DMS 273 (cell line): ENCODE results near the gene GRK3.
"Not testable (repeated sequence)": the region's sequence is repeated elsewhere in the genome, so short reads cannot be mapped to it uniquely, and the experiment has no call there.

Experiments
- DNase-seq: peaks from one replicate; lab custom pipeline; 2025; ENCODE audit not compliant: unreplicated experiment; lab: John Stamatoyannopoulos, UW

Gene GRK3

DNA sequence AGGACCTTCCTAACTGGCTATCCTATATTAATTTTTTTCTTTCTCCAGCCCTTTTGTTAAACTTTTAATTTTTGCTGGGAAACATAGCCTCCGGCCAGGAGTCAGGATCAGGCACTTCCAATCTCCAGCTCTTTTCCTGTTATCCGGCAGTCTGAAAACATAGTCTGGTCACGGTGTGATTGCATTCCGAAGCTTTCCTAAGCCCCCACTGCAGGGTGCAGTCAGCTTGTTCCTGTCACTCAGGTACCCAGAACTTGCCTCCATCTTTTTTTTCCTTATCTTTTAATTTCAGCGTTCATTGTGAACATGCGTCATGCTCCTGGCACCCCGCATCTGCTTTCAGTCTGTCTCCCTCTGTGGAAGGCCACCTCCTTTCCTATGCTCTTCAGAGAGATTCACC lies 59.4 kb downstream of the GRK3 start:
- DNase-seq, result no peak

GRCh38 chr22:25624476-25624875 lies 60.0 kb downstream of the GRK3 start:
- no peak for DNase-seq

GRCh38 chr22:25625747-25626623 lies 61.5 kb downstream of the GRK3 start:
- DNase-seq, result not testable (repeated sequence)

GRCh38 chr22:25626624-25626990 lies 62.1 kb downstream of the GRK3 start:
- DNase-seq, result no peak

DNA sequence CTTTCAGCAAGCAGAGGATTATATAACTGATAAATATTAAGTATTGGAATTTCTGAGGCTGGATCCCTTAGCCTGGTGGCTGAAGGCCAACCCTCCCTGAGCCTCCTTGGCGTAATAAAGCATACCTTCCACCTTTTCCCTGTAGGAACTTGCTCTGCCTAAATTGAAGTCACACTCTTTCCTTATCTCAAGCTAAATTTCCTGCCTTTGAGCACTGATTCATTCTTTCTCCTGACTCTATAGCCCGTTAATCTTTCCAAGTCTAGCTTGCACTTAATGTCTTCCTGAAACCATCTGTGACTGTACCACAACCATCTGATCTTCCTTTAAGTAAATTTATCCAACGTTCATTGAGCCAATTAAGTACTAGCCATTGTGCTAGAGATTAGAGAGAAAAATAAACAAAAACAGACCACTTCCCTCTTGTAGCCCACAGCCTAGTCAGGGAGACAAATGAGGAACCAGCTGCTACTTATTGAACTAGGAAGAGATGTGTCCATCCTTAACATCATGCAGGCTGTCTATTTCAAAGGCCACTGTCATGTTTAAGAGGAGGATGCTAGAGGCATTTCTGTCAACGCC lies 62.9 kb downstream of the GRK3 start:
- peak; percentile 9 for DNase-seq

- no peak for DNase-seq
Measured at GRCh38 chr22:25628494-25628893, 64.0 kb downstream of the GRK3 start.

- no peak for DNase-seq
Measured at GRCh38 chr22:25629613-25630012, 65.1 kb downstream of the GRK3 start.

GRCh38 chr22:25630447-25630846 lies 66.0 kb downstream of the GRK3 start:
- no peak for DNase-seq

DNA sequence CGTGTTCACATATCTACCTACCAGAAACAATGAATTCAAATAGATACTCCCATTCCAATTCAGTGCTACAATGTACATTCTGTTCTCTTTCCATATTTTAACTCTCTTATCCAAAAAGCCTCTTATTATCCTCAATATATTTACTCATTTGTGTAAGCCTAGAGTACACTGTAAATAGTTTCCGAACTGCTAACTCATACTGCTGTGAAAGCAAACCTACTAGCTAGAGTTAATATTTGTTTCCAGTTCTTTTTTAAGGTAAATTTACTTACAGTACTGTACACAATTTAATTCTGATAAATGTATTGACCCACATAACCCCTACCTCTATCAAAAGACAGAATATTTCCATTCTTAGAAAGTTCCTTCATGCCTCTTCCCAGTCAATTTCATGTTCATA lies 71.8 kb downstream of the GRK3 start:
- DNase-seq, result no peak

DNA sequence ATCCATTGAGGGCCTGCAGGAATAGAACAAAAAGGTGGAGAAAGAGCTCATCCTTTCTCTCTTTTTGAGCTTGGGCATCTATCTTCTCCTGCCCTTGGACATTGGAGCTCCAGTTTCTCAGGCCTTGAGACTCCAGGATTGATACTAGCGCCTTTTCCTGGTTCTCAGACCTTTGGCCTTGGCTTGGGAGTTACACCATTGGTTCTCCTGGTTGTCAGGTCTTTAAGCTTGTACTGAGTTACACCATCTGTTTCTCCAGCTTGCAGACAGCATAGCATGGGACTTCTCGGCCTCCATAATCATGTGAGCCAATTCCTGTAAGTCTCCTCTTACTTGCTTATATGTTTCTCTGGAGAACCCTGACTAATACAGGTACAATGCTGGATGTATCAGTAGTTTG lies 72.6 kb downstream of the GRK3 start:
- DNase-seq, result peak; percentile 9

GRCh38 chr22:25637672-25638071 lies 73.2 kb downstream of the GRK3 start:
- no peak for DNase-seq

GRCh38 chr22:25638638-25639037 lies 74.2 kb downstream of the GRK3 start:
- DNase-seq, result no peak

- DNase-seq, result no peak
Measured at GRCh38 chr22:25641650-25642049, 77.2 kb downstream of the GRK3 start.

GRCh38 chr22:25643232-25644000 lies 78.9 kb downstream of the GRK3 start:
- DNase-seq, result no peak

DNA sequence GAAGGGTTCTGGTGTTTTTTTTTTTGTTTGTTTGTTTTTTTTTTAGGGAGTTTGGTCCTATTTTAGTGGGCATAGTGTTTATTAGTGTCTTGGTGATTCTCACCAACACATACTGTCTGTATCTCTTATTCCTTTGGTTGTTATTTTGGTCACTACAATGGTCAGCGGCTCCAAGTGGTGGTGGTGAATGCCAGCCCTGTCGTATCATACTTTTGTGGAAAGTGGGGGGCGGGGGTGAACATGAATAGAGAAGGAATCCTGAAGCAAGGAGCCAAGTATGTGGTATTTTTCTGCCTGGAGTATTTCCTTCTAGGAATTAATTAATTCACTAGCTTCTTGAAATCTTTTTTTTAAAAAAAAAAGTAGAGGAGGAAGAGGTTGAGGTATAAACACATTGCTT lies 79.6 kb downstream of the GRK3 start:
- DNase-seq, result no peak

GRCh38 chr22:25645266-25645665 lies 80.8 kb downstream of the GRK3 start:
- DNase-seq, result no peak

GRCh38 chr22:25645964-25646363 lies 81.5 kb downstream of the GRK3 start:
- no peak for DNase-seq

GRCh38 chr22:25650833-25651232 lies 86.4 kb downstream of the GRK3 start:
- DNase-seq, result no peak

DNA sequence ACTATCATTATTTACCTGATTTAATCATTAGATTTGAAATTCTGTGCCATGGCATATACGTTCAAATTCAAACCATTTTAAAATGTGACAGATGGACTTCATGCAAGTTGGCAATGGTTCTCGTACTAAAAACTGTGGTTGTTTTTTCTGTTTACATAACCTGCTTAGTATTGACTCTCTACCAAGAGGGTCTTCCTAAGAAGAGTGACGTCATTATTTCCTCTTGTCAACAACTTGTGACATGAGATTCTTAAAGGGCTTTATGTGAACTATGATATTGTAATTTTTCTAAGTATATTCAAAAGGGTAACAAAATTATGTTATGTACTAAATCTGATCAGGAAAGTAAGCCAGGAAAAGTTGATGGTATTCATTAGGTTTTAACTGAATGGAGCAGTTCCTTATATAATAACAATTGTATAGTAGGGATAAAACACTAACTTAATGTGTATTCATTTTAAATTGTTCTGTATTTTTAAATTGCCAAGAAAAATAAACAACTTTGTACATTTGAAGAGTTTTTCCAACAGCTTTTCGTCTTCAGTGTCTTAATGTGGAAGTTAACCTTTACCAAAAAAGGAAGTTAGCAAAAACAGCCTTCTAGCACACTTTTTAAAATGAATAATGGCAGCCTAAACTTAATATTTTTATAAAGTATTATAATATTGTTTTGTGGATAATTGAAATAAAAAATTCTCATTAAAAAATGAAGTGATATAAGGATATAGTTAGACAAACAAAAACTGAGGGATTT lies 87.0 kb downstream of the GRK3 start:
- peak; percentile 55 for DNase-seq

DNA sequence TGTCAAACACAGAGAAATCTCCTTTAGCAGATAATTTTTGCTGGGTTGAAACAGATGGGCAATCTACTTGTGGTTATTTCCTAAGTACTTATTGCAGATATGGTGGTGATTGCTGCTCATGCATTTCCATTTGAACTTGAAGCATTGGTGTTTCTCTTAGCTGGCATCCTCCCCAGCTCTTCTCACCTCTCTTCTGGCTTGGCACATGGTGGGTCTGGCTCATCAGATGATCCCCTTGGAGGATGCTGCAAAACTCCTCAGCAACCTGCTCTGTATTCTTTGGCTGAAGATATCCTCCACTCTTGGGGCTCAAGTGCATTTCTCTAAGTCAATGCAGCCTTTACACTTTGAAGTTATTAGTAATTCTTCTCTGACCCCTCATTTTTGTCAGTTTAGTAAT lies 90.2 kb downstream of the GRK3 start:
- peak; percentile 20 for DNase-seq

DNA sequence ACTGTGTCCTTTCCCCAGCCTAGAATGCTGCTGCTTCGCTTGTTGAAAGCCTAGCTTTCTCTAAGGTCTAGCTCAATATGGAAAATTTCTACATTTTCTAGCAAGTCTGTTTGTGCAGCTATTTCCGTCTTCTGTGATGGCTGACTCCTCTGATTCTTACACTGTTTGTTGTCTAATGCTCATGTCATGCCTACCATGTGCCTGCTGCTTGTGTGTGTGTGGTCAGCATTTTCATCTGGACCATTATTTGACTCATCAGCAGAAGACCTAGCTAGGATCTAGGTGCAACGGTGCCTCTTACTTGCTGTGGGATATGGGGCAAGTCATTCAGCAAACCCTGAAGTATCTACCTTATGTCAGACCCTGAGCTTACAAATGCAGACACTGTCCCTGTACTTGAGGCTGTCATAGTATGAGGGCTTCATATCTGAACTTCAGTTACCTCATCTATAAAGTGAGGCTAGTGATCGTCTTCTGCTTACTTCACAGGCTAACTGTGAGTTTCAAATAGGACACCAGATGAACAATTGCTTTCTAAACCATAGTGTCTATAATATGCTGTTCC lies 91.0 kb downstream of the GRK3 start:
- no peak for DNase-seq
